HG03135 (cell line): ENCODE measurements around the gene AGBL3.
"Not testable (repeated sequence)": the region's sequence is repeated elsewhere in the genome, so short reads cannot be mapped to it uniquely, and the experiment has no call there.

Experiments
- ATAC-seq: cut with Tn5 transposase; IDR thresholded peaks from one replicate; pipeline ENCODE4 v1.9.1; 2021; ENCODE audit warnings: mild to moderate bottlenecking, moderate library complexity; ENCODE audit not compliant: unreplicated experiment

The AGBL3 gene

GRCh38 chr7:135074531-135074930 is 88.2 kb downstream of the AGBL3 start:
- no peak for ATAC-seq

DNA sequence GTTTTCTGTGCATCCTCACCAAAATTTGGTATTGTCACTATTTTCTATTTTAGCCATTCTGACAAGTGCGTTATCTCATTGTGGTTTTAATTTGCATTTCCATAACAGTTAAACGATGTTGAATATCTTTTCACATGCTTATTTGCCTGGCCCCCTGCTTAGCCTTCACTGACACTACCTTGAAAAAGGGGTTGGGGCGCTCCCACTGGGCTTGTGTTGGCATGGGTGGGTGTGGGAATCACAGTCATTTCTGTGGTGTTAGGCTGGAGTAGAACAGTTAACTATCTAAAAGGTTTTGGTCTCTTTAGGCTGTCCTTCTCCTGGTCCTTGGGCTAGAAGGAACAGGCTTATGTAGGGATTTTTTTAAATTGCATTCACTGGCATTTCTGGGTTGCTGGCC is 89.4 kb downstream of the AGBL3 start:
- no peak for ATAC-seq

DNA sequence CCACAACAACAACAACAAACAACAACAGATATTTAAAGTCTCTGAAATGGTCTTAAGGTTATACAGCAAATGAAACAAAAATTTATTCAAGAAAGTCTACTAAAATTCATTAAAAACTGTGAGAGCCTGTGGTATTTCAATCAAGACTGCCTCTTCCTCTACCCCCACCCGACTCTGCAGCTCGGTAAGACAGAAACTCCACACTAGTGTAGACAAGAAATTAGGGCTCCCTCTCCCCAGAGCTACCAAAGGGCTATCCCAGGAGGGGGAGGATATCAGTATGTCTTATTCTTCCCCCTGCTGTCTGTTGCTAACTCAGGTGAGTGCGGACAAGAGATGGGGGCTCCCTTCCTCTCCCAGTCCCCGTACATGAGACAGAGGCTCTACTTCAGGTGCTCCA is 90.6 kb downstream of the AGBL3 start:
- no peak for ATAC-seq

- no peak for ATAC-seq
Observed at GRCh38 chr7:135077642-135078041, 91.3 kb downstream of the AGBL3 start.

GRCh38 chr7:135078051-135078450 is 91.7 kb downstream of the AGBL3 start:
- ATAC-seq, result no peak

- no peak for ATAC-seq
Observed at GRCh38 chr7:135079068-135079467, 92.8 kb downstream of the AGBL3 start.

GRCh38 chr7:135083005-135083404 is 96.7 kb downstream of the AGBL3 start:
- no peak for ATAC-seq

DNA sequence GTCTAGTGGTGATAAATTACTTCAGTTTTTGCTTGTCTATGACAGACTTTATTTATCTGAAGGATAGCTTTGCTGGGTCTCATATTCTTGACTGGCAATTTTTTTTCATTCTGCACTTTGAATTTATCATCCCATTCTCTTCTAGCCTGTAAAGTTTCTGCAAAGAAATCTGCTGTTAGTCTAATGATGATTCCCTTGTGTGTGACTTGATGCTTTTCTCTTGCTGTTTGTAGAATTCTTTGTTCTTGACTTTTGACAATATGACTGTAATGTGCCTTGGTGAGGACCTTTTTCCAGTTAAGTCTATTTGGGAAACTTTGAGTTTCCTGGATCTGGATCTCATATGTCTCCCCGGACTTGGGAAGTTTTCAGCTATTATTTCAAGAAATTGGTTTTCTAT is 102.3 kb downstream of the AGBL3 start:
- no peak for ATAC-seq

DNA sequence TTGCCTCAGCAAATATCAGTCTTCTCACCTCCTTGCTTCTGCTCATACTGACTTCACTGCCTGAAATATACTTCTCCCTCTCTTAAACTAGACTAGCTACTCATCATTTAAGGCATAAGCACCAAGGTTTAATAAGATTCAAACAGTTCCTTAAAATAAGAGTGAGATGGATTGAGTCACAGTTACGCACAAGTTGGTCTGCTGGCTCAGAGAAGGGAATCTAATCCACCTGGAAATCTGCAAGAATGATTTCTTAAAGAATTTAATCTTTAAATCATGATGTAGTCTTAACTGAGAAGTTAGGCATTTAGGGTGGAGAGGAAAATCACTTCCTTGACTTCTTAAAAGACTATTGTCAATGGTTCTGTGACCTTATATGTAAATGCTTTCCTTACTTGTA is 105.4 kb downstream of the AGBL3 start:
- no peak for ATAC-seq

GRCh38 chr7:135094472-135095237 is 108.3 kb downstream of the AGBL3 start:
- ATAC-seq, result no peak

DNA sequence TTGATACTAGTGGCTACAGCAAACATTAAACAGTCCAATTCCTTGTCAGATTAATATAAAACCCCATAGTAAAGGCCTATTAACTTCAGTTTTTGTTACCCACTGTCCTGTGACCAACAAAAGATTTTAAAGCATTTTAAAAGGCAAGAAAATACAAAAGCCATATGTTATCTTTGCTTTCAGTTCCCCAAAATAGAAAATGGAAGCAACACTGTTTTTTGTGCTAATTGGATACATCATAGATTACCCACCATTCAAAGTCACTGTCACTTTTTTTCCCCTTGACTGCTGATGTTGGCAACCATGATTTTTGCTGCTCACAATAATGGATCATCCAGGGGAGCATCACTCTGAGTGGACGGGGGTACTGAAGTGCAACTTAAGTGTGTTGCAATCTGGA is 109.1 kb downstream of the AGBL3 start:
- ATAC-seq, result no peak

DNA sequence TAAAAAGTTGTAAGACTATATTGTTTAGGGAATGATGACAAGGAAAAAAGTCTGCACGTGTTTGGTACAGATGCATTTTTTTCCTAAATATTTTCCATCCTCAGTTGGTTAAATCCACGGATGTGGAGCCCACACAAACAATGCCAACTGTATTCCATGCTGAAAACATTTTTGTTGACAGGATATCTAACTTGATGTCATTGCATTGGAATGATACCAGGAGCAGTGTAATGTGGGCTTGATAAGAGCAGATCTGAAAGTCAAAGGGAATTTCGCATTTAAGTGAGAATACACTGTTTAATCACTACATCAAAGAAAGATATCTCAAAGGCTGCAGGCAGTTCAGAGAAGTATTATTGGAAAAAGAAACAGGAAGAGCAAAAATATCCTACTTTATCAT is 112.1 kb downstream of the AGBL3 start:
- ATAC-seq, result no peak

GRCh38 chr7:135100856-135101255 is 114.5 kb downstream of the AGBL3 start:
- ATAC-seq, result no peak

DNA sequence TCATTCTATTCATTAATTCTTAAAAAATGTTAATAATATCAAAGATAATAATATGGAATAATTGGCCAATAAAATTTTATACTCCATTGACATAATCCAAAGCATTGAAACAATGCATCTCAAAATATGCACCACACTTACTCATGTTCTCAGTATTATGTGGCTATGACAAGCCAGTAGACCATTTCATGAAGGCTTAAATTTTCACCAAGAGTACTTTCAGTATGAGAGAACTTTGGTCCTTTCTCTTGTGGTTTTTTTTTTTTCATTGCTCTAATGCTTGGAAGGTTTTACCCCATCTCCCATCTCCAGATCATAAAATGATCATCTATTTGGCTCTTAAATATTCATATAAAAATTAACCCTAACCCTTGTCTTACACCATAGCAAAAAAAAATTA is 116.1 kb downstream of the AGBL3 start:
- ATAC-seq, result peak; percentile 94

DNA sequence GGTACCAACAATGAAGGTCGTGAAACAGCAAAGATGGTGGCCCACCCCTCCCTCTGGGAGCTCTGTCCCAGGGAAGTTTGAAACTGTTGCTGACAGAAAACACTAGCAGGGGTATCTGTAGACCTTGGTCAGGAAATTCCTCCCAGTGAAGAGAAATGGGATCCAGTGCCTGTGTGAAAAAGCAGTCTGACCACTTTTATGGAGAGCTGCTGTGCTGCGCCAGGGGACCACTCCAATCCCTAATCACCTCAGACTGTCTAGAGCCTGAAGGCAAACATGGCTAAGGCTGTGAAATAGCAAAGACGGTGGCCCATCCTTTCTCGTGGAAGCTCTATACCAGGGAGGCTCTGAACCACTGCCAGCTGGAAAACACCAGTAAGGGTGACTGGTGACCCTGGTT is 123.3 kb downstream of the AGBL3 start:
- ATAC-seq, result no peak

- ATAC-seq, result no peak
Observed at GRCh38 chr7:135109976-135110375, 123.7 kb downstream of the AGBL3 start.

- ATAC-seq, result no peak
Observed at GRCh38 chr7:135111379-135111778, 125.1 kb downstream of the AGBL3 start.

DNA sequence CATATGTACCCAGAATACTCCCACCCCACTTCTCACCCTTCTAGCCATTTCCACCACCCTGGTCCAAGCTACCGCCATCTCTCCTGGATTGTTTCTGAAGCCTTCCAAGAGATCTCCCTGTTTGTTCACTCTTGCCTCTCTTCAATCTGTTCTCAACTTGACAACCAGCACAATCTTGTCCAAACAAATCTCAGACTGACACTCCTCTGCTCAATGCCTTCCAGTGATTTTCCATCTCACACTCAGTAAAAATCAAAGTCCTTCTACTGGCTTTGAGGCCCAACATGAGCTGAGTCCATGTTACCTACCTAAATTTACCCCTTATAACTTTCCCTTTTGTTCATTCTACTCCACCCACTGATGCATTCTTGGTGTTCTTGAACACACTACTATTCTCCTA is 128.3 kb downstream of the AGBL3 start:
- no peak for ATAC-seq

GRCh38 chr7:135117096-135117495 is 130.8 kb downstream of the AGBL3 start:
- ATAC-seq, result no peak

DNA sequence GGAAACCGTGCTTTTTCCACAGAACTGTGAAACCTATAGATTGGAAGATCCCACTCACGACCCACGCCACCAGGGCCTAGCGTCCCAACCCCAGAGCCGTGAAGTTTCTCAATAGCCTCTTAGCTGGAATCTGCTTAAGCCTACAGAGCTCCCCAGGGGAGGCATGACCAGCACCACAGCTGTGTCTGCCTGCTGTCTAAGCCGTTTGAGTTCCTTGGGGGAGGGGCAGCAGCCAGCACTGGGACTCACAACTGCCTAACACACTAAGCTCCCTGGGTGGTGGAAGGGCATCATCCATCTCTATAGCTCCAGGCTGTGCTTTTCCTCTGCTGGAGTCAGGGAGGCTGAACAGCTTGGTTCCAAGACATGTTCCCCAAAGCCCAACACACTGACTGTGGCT is 135.6 kb downstream of the AGBL3 start:
- ATAC-seq, result no peak

- not testable (repeated sequence) for ATAC-seq
Observed at GRCh38 chr7:135124631-135125030, 138.3 kb downstream of the AGBL3 start.

DNA sequence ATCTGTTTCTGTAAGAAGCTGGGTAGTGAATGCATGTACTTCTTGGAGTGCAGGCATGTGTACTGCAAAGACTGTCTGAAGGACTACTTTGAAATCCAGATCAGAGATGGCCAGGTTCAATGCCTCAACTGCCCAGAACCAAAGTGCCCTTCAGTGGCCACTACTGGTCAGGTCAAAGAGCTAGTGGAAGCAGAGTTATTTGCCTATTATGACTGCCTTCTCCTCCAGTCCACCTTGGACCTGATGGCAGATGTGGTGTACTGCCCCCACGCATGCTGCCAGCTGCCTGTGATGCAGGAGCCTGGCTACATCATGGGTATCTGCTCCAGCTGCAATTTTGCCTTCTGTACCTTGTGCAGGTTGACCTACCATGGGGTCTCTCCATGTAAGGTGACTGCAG is 142.6 kb downstream of the AGBL3 start:
- no peak for ATAC-seq

GRCh38 chr7:135129579-135129978 is 143.3 kb downstream of the AGBL3 start:
- ATAC-seq, result no peak
